ENCODE data around the gene TMEM9. TPM values are rescaled to one million over a fixed set of nuclear protein-coding genes. Genes with fewer than 3 reads are reported as not detected.

Gene TMEM9
- total and polyA plus RNA-seq, 4 donors: 30.5 to 59.5 (median 49.0) TPM

DNA sequence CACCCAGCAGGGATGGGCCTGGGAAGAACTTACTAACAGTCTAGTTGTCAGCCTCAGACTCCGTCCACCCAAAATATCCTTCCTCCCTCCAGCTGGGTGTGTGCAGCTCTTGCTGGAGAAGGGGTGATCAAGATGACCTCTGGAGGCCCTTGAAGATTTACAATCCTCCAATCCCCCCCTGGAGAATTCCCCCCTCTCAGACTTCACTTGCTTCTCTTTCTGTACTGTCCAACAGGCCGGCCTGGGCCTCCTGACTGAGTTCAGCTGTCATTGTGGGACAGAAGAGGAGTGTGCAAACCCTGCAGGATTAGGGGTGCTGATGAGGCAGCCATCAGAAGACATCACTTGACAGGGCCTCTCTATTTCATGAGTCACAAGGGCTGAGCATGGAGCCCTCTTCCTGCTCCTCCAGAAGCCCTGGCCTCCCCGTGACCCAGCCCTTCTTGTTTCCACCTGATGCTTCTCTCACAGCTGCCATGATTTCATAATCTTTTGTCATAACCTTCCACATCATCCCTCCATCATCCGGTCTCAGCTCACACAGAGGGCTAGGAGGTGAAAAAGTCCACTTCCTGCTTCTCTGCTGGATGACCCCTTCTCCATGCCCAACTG lies 18.8 kb upstream of the TMEM9 start:
- peaks cover 6 to 25% (median 19%) of the 10 kb centered on the region in 4 donors for H3K4me1 ChIP-seq (ENCODE audit: control insufficient read depth in 4 of 4, insufficient read depth in 4 of 4, low read length in 3 of 4)
- DNase-seq (ENCODE audit: low spot score): no peak
- H3K36me3 ChIP-seq (ENCODE audit: control insufficient read depth in 4 of 4, insufficient read depth in 3 of 4, low read depth in 1 of 4, low read length in 3 of 4): no peaks in the 10 kb centered on the region
- TF ChIP-seq GABPA (IDR thresholded peaks at IDR 0.05 in 1 of 2, conservative IDR thresholded peaks at IDR 0.05 in 1 of 2) (no peak), HNF4G (IDR thresholded peaks at IDR 0.05) (no peak), FOXA2 (IDR thresholded peaks at IDR 0.05) (no peak), SP1 (IDR thresholded peaks at IDR 0.05) (no peak), TAF1 (conservative IDR thresholded peaks at IDR 0.05) (no peak), NR2F2 (IDR thresholded peaks at IDR 0.05) (no peak), ATF3 (IDR thresholded peaks at IDR 0.05) (no peak), RXRA (IDR thresholded peaks at IDR 0.05) (no peak), JUND (IDR thresholded peaks at IDR 0.05) (no peak), HNF4A (conservative IDR thresholded peaks at IDR 0.05) (no peak), FOXA1 (IDR thresholded peaks at IDR 0.05) (no peak), RAD21 (IDR thresholded peaks at IDR 0.05) (no peak), EGR1 (IDR thresholded peaks at IDR 0.05; ENCODE audit: low read depth in 2 of 2) (no peak), REST (IDR thresholded peaks at IDR 0.05) (no peak)
- TF ChIP-seq, protein P1, sequence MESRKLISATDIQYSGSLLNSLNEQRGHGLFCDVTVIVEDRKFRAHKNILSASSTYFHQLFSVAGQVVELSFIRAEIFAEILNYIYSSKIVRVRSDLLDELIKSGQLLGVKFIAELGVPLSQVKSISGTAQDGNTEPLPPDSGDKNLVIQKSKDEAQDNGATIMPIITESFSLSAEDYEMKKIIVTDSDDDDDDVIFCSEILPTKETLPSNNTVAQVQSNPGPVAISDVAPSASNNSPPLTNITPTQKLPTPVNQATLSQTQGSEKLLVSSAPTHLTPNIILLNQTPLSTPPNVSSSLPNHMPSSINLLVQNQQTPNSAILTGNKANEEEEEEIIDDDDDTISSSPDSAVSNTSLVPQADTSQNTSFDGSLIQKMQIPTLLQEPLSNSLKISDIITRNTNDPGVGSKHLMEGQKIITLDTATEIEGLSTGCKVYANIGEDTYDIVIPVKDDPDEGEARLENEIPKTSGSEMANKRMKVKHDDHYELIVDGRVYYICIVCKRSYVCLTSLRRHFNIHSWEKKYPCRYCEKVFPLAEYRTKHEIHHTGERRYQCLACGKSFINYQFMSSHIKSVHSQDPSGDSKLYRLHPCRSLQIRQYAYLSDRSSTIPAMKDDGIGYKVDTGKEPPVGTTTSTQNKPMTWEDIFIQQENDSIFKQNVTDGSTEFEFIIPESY (IDR thresholded peaks at IDR 0.05): no peak
- TF ChIP-seq, protein P2, sequence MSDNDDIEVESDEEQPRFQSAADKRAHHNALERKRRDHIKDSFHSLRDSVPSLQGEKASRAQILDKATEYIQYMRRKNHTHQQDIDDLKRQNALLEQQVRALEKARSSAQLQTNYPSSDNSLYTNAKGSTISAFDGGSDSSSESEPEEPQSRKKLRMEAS (IDR thresholded peaks at IDR 0.05): no peak
- no peak overlapping the region for H3K4me3 ChIP-seq (ENCODE audit: low read depth in 1 of 3, low read length in 3 of 3)
- H3K27me3 ChIP-seq (ENCODE audit: control insufficient read depth in 4 of 4, insufficient read depth in 4 of 4, low read length in 3 of 4): no peaks in the 10 kb centered on the region
- H3K27ac ChIP-seq (ENCODE audit: low read depth in 1 of 2, low read length in 2 of 2): no peak overlapping the region
- no peaks in the 10 kb centered on the region for H3K9me3 ChIP-seq (ENCODE audit: control insufficient read depth in 4 of 4, low read length in 3 of 4)
- 94% methylated on average over 4 of the region's 4 CpGs for WGBS
- no peak overlapping the region for H3K9ac ChIP-seq (ENCODE audit: low read depth in 1 of 2, low read length in 2 of 2)

- Histone ChIP-seq H3K27ac (ENCODE audit: low read depth in 1 of 2, low read length in 2 of 2) (no peak overlapping the region), H3K9me3 (ENCODE audit: control insufficient read depth in 4 of 4, low read length in 3 of 4) (no peaks in the 10 kb centered on the region), H3K36me3 (ENCODE audit: control insufficient read depth in 4 of 4, insufficient read depth in 3 of 4, low read depth in 1 of 4, low read length in 3 of 4) (no peaks in the 10 kb centered on the region), H3K4me3 (ENCODE audit: low read depth in 1 of 3, low read length in 3 of 3) (no peak overlapping the region), H3K4me1 (ENCODE audit: control insufficient read depth in 4 of 4, insufficient read depth in 4 of 4, low read length in 3 of 4) (peaks cover 6 to 25% (median 19%) of the 10 kb centered on the region in 4 donors), H3K27me3 (ENCODE audit: control insufficient read depth in 4 of 4, insufficient read depth in 4 of 4, low read length in 3 of 4) (no peaks in the 10 kb centered on the region), H3K9ac (ENCODE audit: low read depth in 1 of 2, low read length in 2 of 2) (no peak overlapping the region)
- 92% methylated on average over 4 of the region's 4 CpGs for WGBS
- DNase-seq (ENCODE audit: low spot score): no peak
- TF ChIP-seq JUND (IDR thresholded peaks at IDR 0.05): no peak
- TF ChIP-seq, protein P1 (IDR thresholded peaks at IDR 0.05): no peak
- TF ChIP-seq NR2F2 (IDR thresholded peaks at IDR 0.05): no peak
- no peak for TF ChIP-seq GABPA (IDR thresholded peaks at IDR 0.05 in 1 of 2, conservative IDR thresholded peaks at IDR 0.05 in 1 of 2)
- TF ChIP-seq ATF3 (IDR thresholded peaks at IDR 0.05): no peak
- no peak for TF ChIP-seq RXRA (IDR thresholded peaks at IDR 0.05)
- no peak for TF ChIP-seq SP1 (IDR thresholded peaks at IDR 0.05)
- TF ChIP-seq HNF4A (conservative IDR thresholded peaks at IDR 0.05): no peak
Measured at GRCh38 chr1:201172326-201172725, 18.1 kb upstream of the TMEM9 start.

Measured in liver (tissue), 9 donors.